ENCODE measurements around the gene WDR18. TPM values are rescaled to one million over a fixed set of nuclear protein-coding genes. Genes with fewer than 3 reads are reported as not detected.

The WDR18 gene
- total and polyA plus RNA-seq, 2 donors (not counting 1 experiment from before 2014, with no cell fraction given), result 10.0 to 42.3 TPM

- Histone ChIP-seq H3K9me3 (ENCODE audit: control insufficient read depth, insufficient read depth, low read depth, low read length) (no peaks in the 10 kb centered on the region), H3K4me2 (ENCODE audit: extremely low read depth, insufficient read depth, low read length) (no peak overlapping the region)
Measured at GRCh38 chr19:986083-986482, 1.9 kb downstream of the WDR18 start.

GRCh38 chr19:988081-988480, 3.9 kb downstream of the WDR18 start:
- no peak overlapping the region for H3K9ac ChIP-seq (ENCODE audit: insufficient read depth, low read length)
- H3K27ac ChIP-seq (ENCODE audit: insufficient read depth, low read length), result no peak overlapping the region
- H3K9me3 ChIP-seq (ENCODE audit: control insufficient read depth, insufficient read depth, low read depth, low read length), result no peaks in the 10 kb centered on the region
- H3K4me2 ChIP-seq (ENCODE audit: extremely low read depth, insufficient read depth, low read length), result no peak overlapping the region
- peaks cover 7% of the 10 kb centered on the region for H3K4me1 ChIP-seq (ENCODE audit: control insufficient read depth, extremely low read depth, insufficient read depth, low read length)
- no peak overlapping the region for H2AFZ ChIP-seq (ENCODE audit: low read length)
- DNase-seq (ENCODE audit: low read depth in 2 of 2), result peak in 1 of 2 donors; percentile 30
- no peaks in the 10 kb centered on the region for H3K27me3 ChIP-seq (ENCODE audit: control insufficient read depth, insufficient read depth, low read length)
- no peaks in the 10 kb centered on the region for H4K20me1 ChIP-seq (ENCODE audit: control insufficient read depth, extremely low read depth, insufficient read depth, low read length)
- no peak overlapping the region for H3K4me3 ChIP-seq (replicated peaks in 1 of 4; ENCODE audit: control extremely low read depth in 1 of 4, insufficient read depth in 1 of 4, low read depth in 3 of 4, low read length in 4 of 4)
- peaks cover 13% of the 10 kb centered on the region for H3K36me3 ChIP-seq (ENCODE audit: control insufficient read depth, insufficient read depth, low read length)
- H3K79me2 ChIP-seq (ENCODE audit: control insufficient read depth, insufficient read depth, low read length), result peaks cover 10% of the 10 kb centered on the region
- TF ChIP-seq CTCF (conservative IDR thresholded peaks at IDR 0.05 in 1 of 2, IDR thresholded peaks at IDR 0.05 in 1 of 2; ENCODE audit: low read depth in 1 of 2, low read length in 2 of 2), result no peak
- TF ChIP-seq EZH2 (IDR thresholded peaks at IDR 0.05; ENCODE audit: low read length, missing control alignments), result no peak

More at GRCh38 chr19:986083-986482, 1.9 kb downstream of the WDR18 start:
- Histone ChIP-seq H3K4me3 (replicated peaks in 1 of 4; ENCODE audit: control extremely low read depth in 1 of 4, insufficient read depth in 1 of 4, low read depth in 3 of 4, low read length in 4 of 4) (no peak overlapping the region), H3K9ac (ENCODE audit: insufficient read depth, low read length) (no peak overlapping the region), H3K27ac (ENCODE audit: insufficient read depth, low read length) (no peak overlapping the region), H4K20me1 (ENCODE audit: control insufficient read depth, extremely low read depth, insufficient read depth, low read length) (no peaks in the 10 kb centered on the region), H3K36me3 (ENCODE audit: control insufficient read depth, insufficient read depth, low read length) (peaks cover 12% of the 10 kb centered on the region), H3K4me1 (ENCODE audit: control insufficient read depth, extremely low read depth, insufficient read depth, low read length) (peaks cover 7% of the 10 kb centered on the region), H2AFZ (ENCODE audit: low read length) (no peak overlapping the region), H3K79me2 (ENCODE audit: control insufficient read depth, insufficient read depth, low read length) (peaks cover 10% of the 10 kb centered on the region), H3K27me3 (ENCODE audit: control insufficient read depth, insufficient read depth, low read length) (no peaks in the 10 kb centered on the region)
- TF ChIP-seq CTCF (conservative IDR thresholded peaks at IDR 0.05 in 1 of 2, IDR thresholded peaks at IDR 0.05 in 1 of 2; ENCODE audit: low read depth in 1 of 2, low read length in 2 of 2), result no peak
- TF ChIP-seq EZH2 (IDR thresholded peaks at IDR 0.05; ENCODE audit: low read length, missing control alignments), result no peak
- DNase-seq (ENCODE audit: low read depth in 2 of 2), result no peak

- H2AFZ ChIP-seq (ENCODE audit: low read length), result no peak overlapping the region
- no peak overlapping the region for H3K27ac ChIP-seq (ENCODE audit: insufficient read depth, low read length)
- no peaks in the 10 kb centered on the region for H4K20me1 ChIP-seq (ENCODE audit: control insufficient read depth, extremely low read depth, insufficient read depth, low read length)
- no peak for DNase-seq (ENCODE audit: low read depth in 2 of 2)
- H3K4me3 ChIP-seq (replicated peaks in 1 of 4; ENCODE audit: control extremely low read depth in 1 of 4, insufficient read depth in 1 of 4, low read depth in 3 of 4, low read length in 4 of 4), result no peak overlapping the region
- peaks cover 16% of the 10 kb centered on the region for H3K36me3 ChIP-seq (ENCODE audit: control insufficient read depth, insufficient read depth, low read length)
- H3K27me3 ChIP-seq (ENCODE audit: control insufficient read depth, insufficient read depth, low read length), result no peaks in the 10 kb centered on the region
- H3K9me3 ChIP-seq (ENCODE audit: control insufficient read depth, insufficient read depth, low read depth, low read length), result no peaks in the 10 kb centered on the region
- no peak overlapping the region for H3K9ac ChIP-seq (ENCODE audit: insufficient read depth, low read length)
- TF ChIP-seq EZH2 (IDR thresholded peaks at IDR 0.05; ENCODE audit: low read length, missing control alignments) (no peak), CTCF (conservative IDR thresholded peaks at IDR 0.05 in 1 of 2, IDR thresholded peaks at IDR 0.05 in 1 of 2; ENCODE audit: low read depth in 1 of 2, low read length in 2 of 2) (no peak)
- H3K79me2 ChIP-seq (ENCODE audit: control insufficient read depth, insufficient read depth, low read length), result peaks cover 10% of the 10 kb centered on the region
- H3K4me1 ChIP-seq (ENCODE audit: control insufficient read depth, extremely low read depth, insufficient read depth, low read length), result peaks cover 7% of the 10 kb centered on the region
- H3K4me2 ChIP-seq (ENCODE audit: extremely low read depth, insufficient read depth, low read length), result no peak overlapping the region
Measured at GRCh38 chr19:988510-988909, 4.4 kb downstream of the WDR18 start.

Data from fibroblast of lung (primary cell).